GM18867 (cell line): ENCODE results near the gene DOCK1.
"Not testable (repeated sequence)": the region's sequence is repeated elsewhere in the genome, so short reads cannot be mapped to it uniquely, and the experiment has no call there.

Experiments
- ATAC-seq: cut with Tn5 transposase; IDR thresholded peaks from one replicate; pipeline ENCODE4 v1.9.1; 2021; ENCODE audit warnings: mild to moderate bottlenecking, moderate library complexity; ENCODE audit not compliant: unreplicated experiment

DOCK1 gene

GRCh38 chr10:126904818-126905701 is at the start of gene DOCK1:
TSS of gene DOCK1 (plus strand) at chr10:126905428. CDS start at chr10:126905518, 90 bp downstream.
- no peak for ATAC-seq

GRCh38 chr10:126857178-126857806 is 47.9 kb upstream of the DOCK1 start:
- ATAC-seq = no peak

GRCh38 chr10:126867567-126868365 is 37.5 kb upstream of the DOCK1 start:
- ATAC-seq = no peak

- no peak for ATAC-seq
These were observed 36.9 kb upstream of the DOCK1 start for GRCh38 chr10:126868371-126868770.

- ATAC-seq = no peak
These were observed 33.1 kb upstream of the DOCK1 start for GRCh38 chr10:126872135-126872534.

GRCh38 chr10:126872768-126873167 is 32.5 kb upstream of the DOCK1 start:
- no peak for ATAC-seq

GRCh38 chr10:126876456-126876855 is 28.8 kb upstream of the DOCK1 start:
- ATAC-seq = no peak

- no peak for ATAC-seq
These were observed 27.8 kb upstream of the DOCK1 start for GRCh38 chr10:126877390-126877789.

- no peak for ATAC-seq
These were observed 26.6 kb upstream of the DOCK1 start for GRCh38 chr10:126878594-126878993.

GRCh38 chr10:126880926-126881325 is 24.3 kb upstream of the DOCK1 start:
- no peak for ATAC-seq

- not testable (repeated sequence) for ATAC-seq
These were observed 23.2 kb upstream of the DOCK1 start for GRCh38 chr10:126882055-126882454.

GRCh38 chr10:126888436-126888835 is 16.8 kb upstream of the DOCK1 start:
- not testable (repeated sequence) for ATAC-seq

- ATAC-seq = no peak
These were observed 15.8 kb upstream of the DOCK1 start for GRCh38 chr10:126889421-126889820.

- ATAC-seq = not testable (repeated sequence)
These were observed 14.4 kb upstream of the DOCK1 start for GRCh38 chr10:126890797-126891196.

GRCh38 chr10:126892226-126893175 is 12.7 kb upstream of the DOCK1 start:
- no peak for ATAC-seq

GRCh38 chr10:126893206-126893605 is 12.0 kb upstream of the DOCK1 start:
- ATAC-seq = no peak

GRCh38 chr10:126893841-126894240 is 11.4 kb upstream of the DOCK1 start:
- no peak for ATAC-seq

- no peak for ATAC-seq
These were observed 9.9 kb upstream of the DOCK1 start for GRCh38 chr10:126895214-126895781.

- ATAC-seq = no peak
These were observed 6.8 kb upstream of the DOCK1 start for GRCh38 chr10:126898460-126898859.

- not testable (repeated sequence) for ATAC-seq
These were observed 5.7 kb upstream of the DOCK1 start for GRCh38 chr10:126899529-126899928.
